Anterior cingulate cortex (tissue), 58 donors: Measurements from ENCODE around the gene ZNF487.
"Not testable (repeated sequence)": the region's sequence is repeated elsewhere in the genome, so short reads cannot be mapped to it uniquely, and the experiment has no call there.

Experiments
- DNase-seq, 58 donors: peaks; one replicate each; lab custom pipeline; 2025; lab: John Stamatoyannopoulos, UW

ZNF487 gene

GRCh38 chr10:43436291-43437140, at the start of gene ZNF487:
ZNF487 (plus strand) TSS chr10:43437111; CDS start chr10:43475814, 38,703 bp downstream.
- peak; percentile 61 to 96 (median 88) for DNase-seq

DNA sequence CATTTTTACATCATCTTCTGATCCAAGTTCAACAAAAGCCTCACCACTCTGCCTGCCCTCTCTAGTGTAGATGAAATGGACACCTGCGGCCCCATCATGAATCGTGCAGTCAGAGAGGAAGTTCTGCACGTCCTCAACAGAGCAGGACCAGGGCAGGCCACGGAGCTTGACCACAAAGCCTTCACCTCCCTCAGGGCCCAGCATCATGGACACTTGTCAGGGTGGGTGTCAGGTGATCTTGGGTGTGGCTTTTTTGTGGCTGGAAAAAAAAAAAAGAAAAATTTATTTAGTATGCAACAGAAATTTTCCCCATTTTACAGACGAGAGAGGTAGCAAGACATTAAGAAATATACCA, 49.3 kb upstream of the ZNF487 start:
- DNase-seq = no peak

GRCh38 chr10:43389867-43390266, 47.0 kb upstream of the ZNF487 start:
- no peak for DNase-seq

GRCh38 chr10:43390333-43390732, 46.6 kb upstream of the ZNF487 start:
- no peak for DNase-seq

GRCh38 chr10:43390759-43391158, 46.2 kb upstream of the ZNF487 start:
- peak in 47 of 58 donors; percentile 12 to 80 (median 48) for DNase-seq

DNA sequence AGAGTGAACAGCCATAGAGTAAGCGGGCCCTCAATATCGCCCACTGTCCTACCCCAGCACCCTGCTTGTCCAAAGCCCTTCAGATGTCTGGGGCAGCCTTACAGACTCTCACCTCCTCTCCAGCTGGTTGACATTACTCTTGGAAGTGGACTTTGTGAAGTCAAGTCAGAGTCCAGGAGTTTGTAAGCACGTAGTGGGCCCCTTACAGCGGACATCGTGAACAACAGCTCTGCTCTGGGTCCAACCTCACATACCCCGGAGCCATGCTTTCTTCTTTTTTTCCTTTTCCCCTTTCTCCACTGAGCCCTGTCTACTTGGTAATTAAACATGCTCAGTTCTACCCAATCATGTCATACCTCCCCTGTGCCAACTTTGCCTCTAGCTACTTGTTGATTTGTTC, 45.4 kb upstream of the ZNF487 start:
- no peak for DNase-seq

DNA sequence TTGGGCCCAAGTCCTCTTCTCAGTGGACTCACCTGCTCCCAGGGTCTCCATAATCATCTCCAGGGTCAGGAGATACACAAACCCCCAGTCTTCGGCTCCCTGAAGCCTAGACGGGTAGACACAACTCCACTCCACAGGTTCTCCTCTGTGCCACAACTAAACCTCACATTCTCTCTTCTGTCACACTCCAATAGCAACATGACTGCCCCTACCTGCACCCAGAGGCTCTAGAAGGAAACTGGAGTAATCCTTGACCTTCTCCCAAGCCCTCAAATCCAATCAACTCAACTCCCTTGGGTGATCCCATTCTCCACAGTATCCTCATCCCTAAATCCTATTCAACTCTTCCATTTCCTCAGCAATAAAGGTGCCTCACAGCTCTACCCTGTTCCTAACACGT, 44.2 kb upstream of the ZNF487 start:
- no peak for DNase-seq

DNA sequence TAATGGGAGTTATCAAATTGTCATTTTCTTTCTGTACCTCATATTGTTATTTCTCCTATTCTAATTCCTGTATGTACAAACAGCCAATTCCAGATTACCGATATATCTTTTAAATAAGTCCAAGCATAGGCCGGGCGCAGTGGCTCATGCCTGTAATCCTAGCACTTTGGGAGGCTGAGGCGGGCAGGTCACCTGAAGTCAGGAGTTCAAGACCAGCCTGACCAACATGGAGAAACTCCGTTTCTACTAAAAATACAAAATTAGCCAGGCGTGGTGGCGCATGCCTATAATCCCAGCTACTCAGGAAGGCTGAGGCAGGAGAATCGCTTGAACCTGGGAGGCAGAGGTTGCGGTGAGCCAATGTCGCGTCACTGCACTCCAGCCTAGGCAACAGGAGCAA, 43.7 kb upstream of the ZNF487 start:
- DNase-seq = not testable (repeated sequence)

- no peak for DNase-seq
These were observed 43.1 kb upstream of the ZNF487 start for GRCh38 chr10:43393606-43394360.

DNA sequence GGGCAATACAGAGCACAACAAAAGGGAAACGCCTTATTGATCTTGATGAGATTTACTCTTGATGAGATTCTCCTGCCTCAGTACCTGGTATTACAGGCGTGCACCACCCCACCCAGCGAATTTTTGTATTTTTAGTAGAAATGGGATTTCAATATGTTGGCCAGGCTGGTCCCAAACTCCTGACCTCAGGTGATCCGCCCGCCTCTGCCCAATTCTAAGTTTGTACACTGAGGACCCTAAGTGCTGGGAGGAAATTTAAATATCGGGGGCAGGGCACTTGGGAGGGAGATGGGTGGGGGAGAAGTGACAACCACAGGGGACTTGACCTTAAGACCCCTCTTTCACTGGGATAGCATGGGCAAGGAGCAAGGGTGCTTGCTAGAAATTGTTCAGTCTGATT, 42.0 kb upstream of the ZNF487 start:
- no peak for DNase-seq

DNA sequence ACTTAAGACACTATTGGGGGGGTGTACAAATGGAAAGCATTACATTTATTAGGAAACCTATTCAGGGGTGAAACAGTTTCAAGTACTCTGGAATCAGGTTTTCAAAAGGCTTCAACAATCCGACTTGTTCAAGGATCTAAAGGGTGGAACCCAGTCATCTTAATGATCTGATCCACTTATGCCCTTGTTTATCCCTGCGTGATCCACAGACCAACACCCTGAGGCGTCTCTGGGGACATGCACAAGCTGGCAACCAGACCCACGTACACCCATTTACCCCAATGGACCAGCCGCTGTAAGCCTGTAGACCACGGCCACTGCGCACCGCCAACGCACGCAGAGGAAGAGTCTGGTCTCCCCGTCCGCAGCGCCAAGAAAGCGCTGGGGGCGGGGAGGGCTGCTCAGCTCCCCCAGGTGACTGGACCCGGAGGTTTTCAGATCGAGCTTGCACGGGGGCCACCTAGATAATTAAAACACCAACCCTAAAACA, 41.3 kb upstream of the ZNF487 start:
- peak in 2 of 58 donors; percentile 13 to 15 for DNase-seq

- peak in 51 of 58 donors; percentile 19 to 89 (median 69) for DNase-seq
These were observed 40.6 kb upstream of the ZNF487 start for GRCh38 chr10:43396061-43396927.

- DNase-seq = peak; percentile 27 to 89 (median 76)
These were observed 39.8 kb upstream of the ZNF487 start for GRCh38 chr10:43396928-43397624.

GRCh38 chr10:43398939-43399319, 38.0 kb upstream of the ZNF487 start:
- DNase-seq = no peak

DNA sequence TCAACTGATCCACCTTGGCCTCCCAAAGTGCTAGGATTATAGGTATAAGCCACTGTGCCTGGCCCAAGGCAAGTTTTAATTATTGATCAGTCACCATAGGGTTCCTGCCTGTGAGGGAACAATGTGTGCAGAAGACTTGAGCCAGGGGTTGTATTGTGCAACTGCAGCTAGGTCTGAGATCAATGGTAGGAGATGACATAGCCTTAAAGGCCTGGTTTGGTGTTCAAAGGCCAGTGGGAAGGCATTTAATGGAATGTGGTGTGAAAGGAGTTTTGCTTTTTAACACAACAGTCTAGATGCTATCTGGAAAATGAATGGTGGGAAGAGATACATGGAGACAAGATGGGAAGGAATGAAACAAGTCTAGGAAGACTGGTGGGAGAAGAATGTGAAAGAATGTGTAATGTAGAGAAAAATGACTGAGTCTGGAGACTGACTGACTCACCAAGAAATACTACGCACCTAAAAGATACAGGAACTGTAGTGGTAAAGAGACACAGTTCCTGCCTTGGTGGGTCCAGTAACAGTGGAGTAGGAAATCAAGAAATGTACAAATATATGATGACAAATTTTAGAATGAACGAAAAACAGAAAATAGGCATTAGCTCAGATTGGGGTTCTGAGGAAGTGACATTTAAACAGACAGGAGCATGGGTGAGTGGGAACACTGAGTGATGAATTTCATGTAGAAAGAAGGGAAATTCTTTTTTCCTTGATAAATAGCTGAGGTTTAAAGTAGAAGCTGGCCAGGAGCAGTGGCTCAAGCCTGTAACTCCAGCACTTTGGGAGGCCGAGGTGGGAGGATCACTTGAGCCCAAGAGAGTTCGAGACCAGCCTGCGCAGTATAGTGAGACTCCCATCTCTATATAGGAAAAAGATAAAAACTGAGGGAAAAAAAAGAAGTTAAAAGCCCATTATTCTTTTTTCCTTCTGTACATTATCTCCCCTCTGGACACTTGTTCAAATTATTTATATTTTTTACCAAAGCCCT, 37.3 kb upstream of the ZNF487 start:
- DNase-seq = no peak

GRCh38 chr10:43401627-43402026, 35.3 kb upstream of the ZNF487 start:
- no peak for DNase-seq

DNA sequence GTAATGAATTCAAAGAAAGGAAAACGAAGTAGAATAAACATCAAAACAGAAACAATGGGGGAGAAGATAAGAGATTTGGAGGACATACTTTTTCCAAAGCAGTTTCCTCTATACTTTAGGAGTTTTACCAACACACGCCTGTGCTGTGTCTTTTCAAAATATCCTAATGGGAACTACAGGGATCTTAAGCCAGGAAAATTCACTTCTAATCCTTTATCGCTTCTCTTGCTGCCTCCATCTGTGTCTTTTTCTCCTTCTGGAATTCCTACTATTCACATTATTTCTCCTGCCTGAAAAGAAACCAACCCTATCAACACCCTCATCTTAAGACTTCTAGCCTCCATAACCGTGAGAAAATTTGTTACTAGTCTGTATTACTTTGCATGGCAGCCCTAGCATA, 34.7 kb upstream of the ZNF487 start:
- DNase-seq = no peak

DNA sequence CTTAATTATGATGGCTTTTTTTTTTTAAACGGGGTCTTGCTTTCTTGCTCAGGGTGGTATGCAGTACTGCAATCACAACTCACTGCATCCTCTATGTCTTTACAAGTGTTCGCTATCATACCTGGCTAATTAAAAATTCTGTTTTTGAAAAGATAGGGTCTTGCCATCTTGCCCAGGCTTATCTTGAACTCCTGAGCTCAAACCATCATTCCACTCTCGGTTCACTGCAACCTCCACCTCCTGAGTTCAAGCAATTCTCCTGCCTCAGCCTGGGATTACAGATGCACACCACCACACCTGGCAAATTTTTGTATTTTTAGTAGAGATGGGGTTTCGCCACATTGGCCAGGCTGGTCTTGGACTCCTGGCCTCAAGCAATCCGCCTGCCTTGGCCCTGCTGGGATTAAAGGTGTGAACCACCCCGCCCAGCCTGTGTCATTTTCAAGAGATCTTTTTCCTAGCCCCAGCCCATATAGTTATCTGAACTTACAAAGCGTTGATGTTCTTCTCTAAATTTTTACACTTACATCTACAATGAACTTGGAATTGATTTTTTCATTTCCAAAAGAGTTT, 33.9 kb upstream of the ZNF487 start:
- no peak for DNase-seq
